KBM-7 (cell line): ENCODE measurements around the gene VTI1A.

Experiments used
- DNase-seq: peaks from one replicate; pipeline ENCODE4 v3.0.0-alpha.2; 2015
- in situ Hi-C: fragments of 300-500 bp; cut with MboI; formaldehyde crosslinking; loops from 2 replicates; pipeline ENCODE4 v1.14.3; 2020; ENCODE audit warnings: low sequenced_read_pairs, low pct_unique_long_range_greater_than_20kb, mixed read lengths

The VTI1A gene

GRCh38 chr10:112653851-112654250 is 206.8 kb downstream of the VTI1A start:
- in situ Hi-C loops, result no loop called here

GRCh38 chr10:112654794-112655193 is 207.8 kb downstream of the VTI1A start:
- DNase-seq, result no peak
- in situ Hi-C loops, result no loop called here

More at GRCh38 chr10:112653851-112654250, 206.8 kb downstream of the VTI1A start:
- no peak for DNase-seq

- in situ Hi-C loops, result no loop called here
- no peak for DNase-seq
These were observed 208.7 kb downstream of the VTI1A start for GRCh38 chr10:112655722-112656121.

GRCh38 chr10:112658465-112658864 is 211.4 kb downstream of the VTI1A start:
- DNase-seq, result no peak
- in situ Hi-C loops, result no loop called here

DNA sequence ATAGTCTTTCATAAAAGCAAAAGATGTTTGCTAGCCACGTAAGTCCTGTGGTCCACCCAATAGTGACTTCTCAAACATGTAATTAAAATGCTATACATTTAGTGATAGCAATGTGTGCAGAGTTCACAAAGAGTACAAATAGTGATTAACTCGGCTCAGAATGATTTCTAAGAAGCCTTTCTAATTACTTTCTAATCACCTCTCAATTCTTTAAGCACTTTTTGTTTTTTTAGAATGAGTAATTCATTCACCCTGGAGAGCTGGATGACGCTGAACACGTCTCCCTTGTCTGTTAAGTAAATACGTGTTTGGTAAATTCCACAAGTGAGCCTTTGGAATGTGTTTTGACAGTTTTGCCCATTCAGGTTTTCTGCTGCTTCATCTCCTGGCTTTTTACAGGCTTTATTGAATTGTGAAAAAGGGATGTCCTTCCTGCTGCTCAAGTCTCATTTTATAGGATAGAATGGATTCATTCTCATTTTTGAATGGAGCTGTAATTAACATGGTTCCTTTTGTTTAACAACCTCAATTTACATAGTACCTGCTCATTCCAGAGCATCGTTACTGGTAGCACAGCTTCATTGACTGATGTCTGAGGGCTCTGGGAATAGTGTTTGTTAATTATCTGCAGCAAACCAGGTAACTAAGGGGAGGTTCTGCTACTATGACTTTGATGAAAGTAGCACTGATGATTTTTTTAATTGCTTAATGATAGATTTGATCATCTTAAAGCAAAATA is 212.1 kb downstream of the VTI1A start:
- no peak for DNase-seq
- in situ Hi-C loops, result no loop called here

DNA sequence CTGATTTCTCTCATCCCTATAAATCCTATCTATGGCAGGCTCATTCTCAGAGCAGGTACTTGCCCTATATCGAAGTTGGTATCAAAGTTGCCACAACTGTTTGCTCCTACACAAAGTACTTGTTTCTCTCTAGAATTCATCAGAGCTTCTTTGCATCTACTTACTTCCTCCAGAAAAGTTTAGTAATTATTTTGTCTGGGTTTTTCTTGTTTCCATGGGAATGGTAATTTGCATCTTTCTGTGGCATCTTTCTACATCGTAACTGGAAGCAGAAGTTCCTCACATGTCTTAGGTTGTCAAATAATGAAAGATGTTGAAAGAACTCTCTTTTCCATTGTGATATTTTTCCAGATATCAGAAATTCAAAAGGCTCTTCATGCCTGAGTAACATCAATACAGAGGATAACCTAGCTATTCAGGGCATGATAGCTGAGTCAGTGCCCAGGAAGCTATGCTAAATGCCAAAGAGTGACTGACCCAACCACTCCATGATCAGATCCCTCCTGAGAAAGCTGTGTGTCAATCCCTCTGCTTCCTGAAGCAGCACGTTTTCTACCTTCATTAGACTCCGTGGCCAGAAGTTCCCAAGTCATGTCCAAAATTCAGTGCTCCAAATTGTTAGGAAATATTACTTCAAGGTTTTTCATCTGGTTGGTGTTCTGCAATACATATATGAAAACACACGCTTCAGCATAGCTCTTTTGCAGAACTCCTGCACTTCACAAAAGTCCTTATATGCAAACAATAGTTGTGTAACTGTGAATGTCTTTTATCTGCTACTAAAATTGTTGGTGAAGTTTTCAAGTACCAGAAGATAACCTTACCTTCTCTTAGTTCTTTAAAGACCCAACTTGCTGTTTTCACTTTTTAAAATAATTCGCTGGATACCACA is 216.5 kb downstream of the VTI1A start:
- in situ Hi-C loops, result no loop called here
- DNase-seq, result no peak

- in situ Hi-C loops, result no loop called here
These were observed 219.1 kb downstream of the VTI1A start for GRCh38 chr10:112666094-112666493.

DNA sequence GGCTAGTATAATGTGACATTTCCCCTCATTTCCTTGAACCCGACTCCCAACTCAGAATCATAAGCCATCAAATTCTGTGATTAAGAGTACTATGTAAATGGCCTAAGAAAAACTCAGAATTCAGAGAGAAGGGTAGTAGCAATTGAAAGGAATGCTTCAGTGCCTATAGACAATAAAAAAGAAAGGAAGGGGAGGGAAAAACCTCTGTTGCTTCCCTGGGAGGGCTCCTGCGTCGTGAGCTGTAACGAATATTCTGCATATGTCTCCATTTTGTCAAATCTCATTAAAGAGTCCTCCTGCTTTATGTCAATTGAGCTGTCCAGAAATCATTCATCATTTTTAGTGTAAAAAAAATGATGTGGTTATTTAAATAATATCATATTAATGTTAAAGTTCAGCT is 223.0 kb downstream of the VTI1A start:
- DNase-seq, result no peak
- in situ Hi-C loops, result no loop called here

More at GRCh38 chr10:112666094-112666493, 219.1 kb downstream of the VTI1A start:
- DNase-seq, result no peak

DNA sequence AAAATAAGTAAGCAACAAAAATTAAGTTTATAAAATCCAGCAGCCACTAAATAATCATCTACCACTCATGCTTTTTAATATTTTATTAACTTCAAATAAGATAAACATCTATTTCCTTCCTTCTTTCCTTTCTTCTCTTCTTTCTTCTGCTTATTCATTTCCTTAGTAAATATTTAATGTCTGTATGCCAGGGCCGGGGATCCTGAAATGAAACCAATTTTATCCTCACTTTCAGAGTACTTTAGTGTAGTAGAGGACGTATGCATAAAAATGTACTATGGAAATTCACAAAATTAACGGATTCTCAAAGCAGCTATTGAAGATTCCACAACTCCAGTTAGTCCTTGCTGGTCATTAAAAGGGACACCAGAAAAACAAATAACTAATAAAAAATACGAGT is 224.7 kb downstream of the VTI1A start:
- no peak for DNase-seq
- in situ Hi-C loops, result no loop called here

GRCh38 chr10:112672706-112673105 is 225.7 kb downstream of the VTI1A start:
- in situ Hi-C loops, result no loop called here
- no peak for DNase-seq

DNA sequence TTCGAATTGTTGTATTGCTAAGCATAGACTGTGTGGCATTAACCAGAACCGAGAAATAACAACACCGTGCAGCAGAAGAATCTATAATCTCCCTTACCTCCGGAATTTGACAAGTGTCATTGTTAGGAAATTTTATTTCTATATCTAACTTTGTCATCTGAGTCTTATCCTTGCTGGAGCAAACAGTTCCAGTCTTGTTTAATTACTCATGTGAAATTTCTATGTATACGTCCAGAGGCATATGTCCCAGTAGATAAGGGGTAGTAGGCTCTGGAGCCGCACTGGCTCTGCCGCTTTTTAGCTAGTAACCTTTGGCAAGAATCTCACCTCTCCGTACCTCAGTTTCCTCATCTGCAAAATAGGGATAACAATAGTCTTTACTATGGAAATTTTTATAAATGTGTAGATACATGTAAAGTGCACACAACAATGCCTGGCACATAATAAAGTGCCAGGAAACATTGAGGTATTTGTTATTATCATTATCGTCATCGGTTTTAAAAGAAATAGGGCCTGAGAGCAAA is 228.6 kb downstream of the VTI1A start:
- in situ Hi-C loops, result no loop called here

DNA sequence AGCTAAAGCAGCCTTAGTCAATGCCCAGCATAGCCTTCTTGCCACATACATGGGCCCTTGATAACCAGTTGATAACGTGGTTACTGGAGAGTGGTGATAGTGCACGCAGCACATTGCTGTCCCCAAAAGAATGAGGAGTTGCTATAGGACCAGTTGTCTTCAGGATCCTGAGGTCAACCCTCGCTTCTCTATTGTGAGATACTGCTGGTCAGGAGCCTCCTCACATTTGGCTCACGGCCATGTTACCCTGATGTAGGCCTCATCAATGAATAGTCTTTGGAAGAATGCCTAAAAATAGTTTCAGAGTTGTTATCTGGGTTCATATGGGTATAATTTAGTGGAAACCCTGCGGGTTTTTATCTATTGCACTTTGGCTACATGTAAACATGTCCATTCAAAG is 230.7 kb downstream of the VTI1A start:
- DNase-seq, result no peak
- in situ Hi-C loops, result no loop called here

More for the DNA sequence above, 228.6 kb downstream of the VTI1A start:
- no peak for DNase-seq

DNA sequence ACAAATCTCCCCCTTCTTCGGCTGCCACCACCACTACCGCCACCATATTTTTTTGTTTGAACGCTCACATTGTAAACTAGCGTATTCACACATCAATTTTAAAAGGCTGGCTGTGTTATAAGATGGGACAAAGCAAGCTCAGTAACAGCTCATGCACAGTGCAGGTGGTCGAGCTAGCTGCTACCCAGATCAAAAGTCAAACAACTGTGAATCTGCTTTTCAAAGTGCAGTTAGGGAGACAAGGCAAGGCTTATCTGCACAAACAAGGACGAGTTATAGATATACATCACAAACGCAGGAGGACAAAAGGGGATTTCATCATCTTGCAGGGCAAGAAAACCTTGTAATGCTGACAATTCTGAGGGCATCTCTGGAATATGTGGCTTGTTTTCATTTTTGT is 231.6 kb downstream of the VTI1A start:
- in situ Hi-C loops, result no loop called here
- DNase-seq, result no peak

GRCh38 chr10:112678987-112679386 is 232.0 kb downstream of the VTI1A start:
- no peak for DNase-seq
- in situ Hi-C loops, result no loop called here

GRCh38 chr10:112679392-112679791 is 232.4 kb downstream of the VTI1A start:
- in situ Hi-C loops, result no loop called here

DNA sequence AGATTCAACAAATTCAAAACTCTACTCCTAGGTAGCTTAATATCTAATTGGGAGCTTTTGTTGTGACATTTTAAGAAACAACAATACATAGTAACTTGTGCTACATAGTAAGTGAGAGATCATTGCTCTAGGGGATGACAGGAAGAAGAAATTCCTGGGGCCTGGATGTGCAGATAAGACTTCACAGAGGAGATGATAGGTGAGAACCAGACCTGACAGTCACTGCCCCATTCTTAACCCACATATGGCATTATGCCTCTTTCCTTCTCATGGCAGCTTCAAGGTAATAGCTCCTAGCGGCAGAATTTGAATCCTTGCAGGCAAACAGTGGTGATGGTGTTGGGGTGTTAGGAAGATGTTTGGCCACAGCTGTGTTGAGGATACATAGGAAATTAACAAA is 233.6 kb downstream of the VTI1A start:
- no peak for DNase-seq
- in situ Hi-C loops, result no loop called here

More at GRCh38 chr10:112679392-112679791, 232.4 kb downstream of the VTI1A start:
- DNase-seq, result no peak

DNA sequence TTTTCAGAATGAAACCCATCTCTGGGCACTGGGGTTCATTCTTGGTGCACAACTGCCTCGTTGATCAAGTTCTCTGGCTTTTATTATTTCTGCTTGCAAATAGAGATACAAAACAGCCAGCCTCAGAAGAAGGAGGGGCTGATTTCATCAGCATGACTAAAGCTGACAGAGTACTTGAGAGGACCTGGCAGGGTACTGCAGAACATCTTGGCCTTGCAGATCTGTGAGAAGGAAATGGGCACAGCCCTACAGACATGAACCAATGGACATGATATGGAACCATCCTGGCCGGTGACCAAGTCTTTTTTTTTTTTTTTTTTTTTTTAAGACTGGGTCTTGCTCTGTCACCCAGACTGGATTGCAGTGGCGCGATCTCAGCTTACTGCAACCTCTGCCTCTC is 240.6 kb downstream of the VTI1A start:
- in situ Hi-C loops, result no loop called here
- no peak for DNase-seq

GRCh38 chr10:112689327-112690072 is 242.5 kb downstream of the VTI1A start:
- in situ Hi-C loops, result no loop called here
- peak; percentile 11 for DNase-seq

DNA sequence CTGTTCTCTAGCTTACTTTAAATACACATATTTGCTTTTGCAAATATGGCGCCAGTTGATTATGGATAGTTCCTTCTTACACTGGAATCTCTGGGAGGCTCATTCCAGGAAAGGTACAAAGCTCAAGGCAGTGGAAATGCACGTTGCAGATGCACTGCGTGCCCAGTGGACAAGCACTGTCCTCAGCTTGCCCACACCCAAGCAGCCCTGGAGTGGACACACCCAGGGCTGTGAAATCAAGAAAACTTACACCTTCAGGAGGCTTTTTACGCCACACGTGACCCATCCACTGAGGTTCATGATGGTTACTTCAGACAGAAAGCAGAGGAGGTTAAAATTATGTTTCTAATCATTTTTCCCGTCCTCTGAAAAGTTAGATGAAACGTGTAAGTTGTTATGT is 248.5 kb downstream of the VTI1A start:
- DNase-seq, result no peak
- in situ Hi-C loops, result no loop called here
